Panc1 (cell line): ENCODE results near the gene DHH. TPM values are rescaled to one million over a fixed set of nuclear protein-coding genes. Genes with fewer than 3 reads are reported as not detected.
A peak's percentile ranks its signal among the peaks of the same experiment; 100 is the strongest.
"Not testable (repeated sequence)": the region's sequence is repeated elsewhere in the genome, so short reads cannot be mapped to it uniquely, and the experiment has no call there.

Experiments used
- ATAC-seq: fragments of 200-7000 bp; cut with Tn5 transposase; 2 replicates; pipeline ENCODE4 v1.9.1; 2020; ENCODE audit warnings: mild to moderate bottlenecking, moderate library complexity
- BruUV-seq: library from RNA; stranded (reverse); fragments of 400-500 nt; replicated peaks from 2 replicates; lab custom pipeline; 2021; lab: Mats Ljungman, UMichigan
- CTCF ChIA-PET: fragments of 300-600 bp; sonication (Branson Sonifier 250); formaldehyde crosslinking; loops from one replicate; lab custom pipeline; 2022; ENCODE audit warnings: antibody characterized with exemption; lab: Charles Lee
- POLR2A ChIA-PET: fragments of 300-600 bp; sonication (Branson Sonifier 250); formaldehyde crosslinking; loops from one replicate; lab custom pipeline; 2022; ENCODE audit warnings: antibody characterized with exemption; lab: Charles Lee
- DNase-seq: peaks from one replicate; pipeline ENCODE4 v3.0.0-alpha.2; 2010; ENCODE audit warnings: low read depth, low spot score
- H3K27ac ChIP-seq: 2 replicates; pipeline ENCODE4 v1.5.1; 2011; ENCODE audit warnings: mild to moderate bottlenecking, low read length, inconsistent platforms
- H3K27me3 ChIP-seq: fragments of 200-500 bp; sonication (Bioruptor generic); 2 replicates; pipeline ENCODE4 v1.6.0; 2014; ENCODE audit warnings: low read length, inconsistent platforms; ENCODE audit not compliant: control insufficient read depth, insufficient read depth
- H3K36me3 ChIP-seq: fragments of 200-500 bp; sonication (Bioruptor generic); 2 replicates; pipeline ENCODE4 v1.5.1; 2014; ENCODE audit warnings: inconsistent platforms, mild to moderate bottlenecking, low read length, moderate library complexity; ENCODE audit not compliant: control insufficient read depth, insufficient read depth
- H3K4me1 ChIP-seq: 2 replicates; pipeline ENCODE4 v1.5.1; 2011; ENCODE audit warnings: inconsistent platforms, mild to moderate bottlenecking, low read length, moderate library complexity; ENCODE audit not compliant: control insufficient read depth, insufficient read depth
- H3K4me3 ChIP-seq, 2 experiments: 2 replicates each; pipeline ENCODE4 v1.5.1; 2011 to 2012; ENCODE audit warnings: low read depth in 2 of 2, low read length in 2 of 2, mild to moderate bottlenecking in 2 of 2, inconsistent platforms in 1 of 2, moderate library complexity in 1 of 2
- H3K9me3 ChIP-seq: fragments of 200-500 bp; sonication (Bioruptor generic); 2 replicates; pipeline ENCODE4 v1.5.1; 2014; ENCODE audit warnings: low read depth, mild to moderate bottlenecking, inconsistent platforms, low read length, moderate library complexity; ENCODE audit not compliant: control insufficient read depth, insufficient read depth
- POLR2AphosphoS5 ChIP-seq: IDR thresholded peaks from 2 replicates; pipeline ENCODE4 v1.6.1; 2012; ENCODE audit warnings: mild to moderate bottlenecking, low read depth, low read length, moderate library complexity
- SIN3A ChIP-seq: IDR thresholded peaks from 2 replicates; pipeline ENCODE4 v1.6.1; 2012; ENCODE audit warnings: low read depth, mild to moderate bottlenecking, low read length, moderate library complexity, borderline replicate concordance; ENCODE audit not compliant: insufficient read depth
- TCF7L2 ChIP-seq: IDR thresholded peaks from 2 replicates; pipeline ENCODE4 v1.6.1; 2011; ENCODE audit warnings: mild to moderate bottlenecking, low read depth, low read length, inconsistent platforms
- in situ Hi-C: cut with HindIII; loops from 2 replicates; pipeline ENCODE4 v1.10.0; 2016; ENCODE audit warnings: low sequenced_read_pairs, low pct_unique_long_range_greater_than_20kb
- intact Hi-C: fragments of 100-400 bp; cut with micrococcal nuclease; formaldehyde crosslinking; loops from one replicate; pipeline ENCODE4 v1.10.0; 2022; ENCODE audit not compliant: unreplicated experiment
- total RNA-seq: library from RNA; stranded (reverse); gene quantifications from one replicate; pipeline ENCODE4 v1.2.1, GENCODE V29; 2021; ENCODE audit not compliant: unreplicated experiment

DHH gene
- total RNA-seq, 1 experiment from 2014 or later = 1.9 TPM

DNA sequence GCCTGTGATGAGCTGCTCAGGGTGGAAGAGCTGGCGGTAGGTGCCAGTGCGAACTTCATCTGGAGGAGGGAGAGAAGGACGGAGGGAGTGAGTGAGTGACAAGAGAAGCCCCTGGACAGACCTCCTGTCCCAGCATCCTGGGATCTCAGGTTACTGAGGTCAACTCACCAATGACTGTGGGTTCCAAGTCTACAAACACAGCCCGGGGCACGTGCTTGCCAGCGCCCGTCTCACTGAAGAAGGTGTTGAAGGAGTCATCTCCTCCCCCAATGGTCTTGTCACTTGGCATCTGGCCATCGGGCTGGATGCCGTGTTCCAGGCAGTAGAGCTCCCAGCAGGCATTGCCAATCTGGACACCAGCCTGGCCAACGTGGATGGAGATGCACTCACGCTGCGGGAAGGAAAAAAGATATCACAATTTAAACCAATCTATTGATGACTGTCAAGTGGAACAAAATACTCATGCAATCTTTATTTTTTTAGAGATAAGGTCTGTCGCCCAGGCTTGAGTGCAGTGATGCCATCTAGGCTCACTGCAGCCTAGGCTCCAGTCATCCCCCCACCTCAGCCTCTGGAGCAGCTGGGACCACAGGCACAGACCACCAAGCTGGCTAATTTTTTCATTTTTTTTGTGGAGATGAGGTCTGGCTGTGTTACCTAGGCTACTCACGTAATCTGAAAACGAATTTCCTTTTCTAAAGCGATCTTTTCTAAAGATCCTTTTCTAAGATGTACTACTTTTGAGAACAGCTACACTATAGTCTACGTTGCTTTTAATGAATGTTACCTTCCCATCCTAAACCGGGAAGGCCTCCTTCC, 34.9 kb upstream of the DHH start:
- intact Hi-C loops (loop anchor here (10.0 kb wide), 1 partner anchor 105 kb away; no protein-coding TSS in a partner anchor), in situ Hi-C loops (no loop called here)
- Histone ChIP-seq H3K36me3 (peaks cover 14% of the 10 kb centered on the region), H3K9me3 (no peaks in the 10 kb centered on the region), H3K27me3 (no peaks in the 10 kb centered on the region), H3K4me3 (peak overlapping the region; percentile 97 to 100), H3K27ac (peak overlapping the region; percentile 99), H3K4me1 (peaks cover 14% of the 10 kb centered on the region)
- DNase-seq = no peak
- BruUV-seq = no TSS peak
- ChIA-PET CTCF (interaction anchor here (0.7 to 1.4 kb wide), 3 partner anchors 9 to 42 kb away, joined by 3 to 7 read pairs (median 4); no protein-coding TSS in a partner anchor), POLR2A (interaction anchor here (0.6 kb wide), 3 partner anchors 62 to 135 kb away, joined by 3 to 5 read pairs (median 5); no protein-coding TSS in a partner anchor)
- no peak for ATAC-seq
- peak; percentile 33; the same call in 1 of the 2 replicates for TF ChIP-seq POLR2AphosphoS5
- no peak for TF ChIP-seq TCF7L2

DNA sequence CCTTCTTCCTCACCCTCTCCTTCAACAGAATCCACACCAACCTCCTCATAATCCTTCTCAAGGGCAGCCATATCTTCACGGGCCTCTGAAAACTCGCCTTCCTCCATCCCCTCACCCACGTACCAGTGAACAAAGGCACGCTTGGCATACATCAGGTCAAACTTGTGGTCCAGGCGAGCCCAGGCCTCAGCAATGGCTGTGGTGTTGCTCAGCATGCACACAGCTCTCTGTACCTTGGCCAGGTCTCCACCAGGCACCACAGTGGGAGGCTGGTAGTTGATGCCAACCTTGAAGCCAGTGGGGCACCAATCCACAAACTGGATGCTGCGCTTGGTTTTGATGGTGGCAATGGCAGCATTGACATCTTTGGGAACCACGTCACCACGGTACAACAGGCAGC, 33.4 kb upstream of the DHH start:
- DNase-seq, H3K9me3 ChIP-seq, H3K27ac ChIP-seq, ATAC-seq, H3K27me3 ChIP-seq, in situ Hi-C loops, H3K4me3 ChIP-seq, intact Hi-C loops, CTCF ChIA-PET: not testable (repeated sequence)
- POLR2A ChIA-PET = interaction anchor here (0.8 kb wide), 1 partner anchor 60 kb away, joined by 4 read pairs; no protein-coding TSS in a partner anchor
- Histone ChIP-seq H3K36me3 (peaks cover 14% of the 10 kb centered on the region), H3K4me1 (peaks cover 14% of the 10 kb centered on the region)
- BruUV-seq = TSS peak; percentile 89

DNA sequence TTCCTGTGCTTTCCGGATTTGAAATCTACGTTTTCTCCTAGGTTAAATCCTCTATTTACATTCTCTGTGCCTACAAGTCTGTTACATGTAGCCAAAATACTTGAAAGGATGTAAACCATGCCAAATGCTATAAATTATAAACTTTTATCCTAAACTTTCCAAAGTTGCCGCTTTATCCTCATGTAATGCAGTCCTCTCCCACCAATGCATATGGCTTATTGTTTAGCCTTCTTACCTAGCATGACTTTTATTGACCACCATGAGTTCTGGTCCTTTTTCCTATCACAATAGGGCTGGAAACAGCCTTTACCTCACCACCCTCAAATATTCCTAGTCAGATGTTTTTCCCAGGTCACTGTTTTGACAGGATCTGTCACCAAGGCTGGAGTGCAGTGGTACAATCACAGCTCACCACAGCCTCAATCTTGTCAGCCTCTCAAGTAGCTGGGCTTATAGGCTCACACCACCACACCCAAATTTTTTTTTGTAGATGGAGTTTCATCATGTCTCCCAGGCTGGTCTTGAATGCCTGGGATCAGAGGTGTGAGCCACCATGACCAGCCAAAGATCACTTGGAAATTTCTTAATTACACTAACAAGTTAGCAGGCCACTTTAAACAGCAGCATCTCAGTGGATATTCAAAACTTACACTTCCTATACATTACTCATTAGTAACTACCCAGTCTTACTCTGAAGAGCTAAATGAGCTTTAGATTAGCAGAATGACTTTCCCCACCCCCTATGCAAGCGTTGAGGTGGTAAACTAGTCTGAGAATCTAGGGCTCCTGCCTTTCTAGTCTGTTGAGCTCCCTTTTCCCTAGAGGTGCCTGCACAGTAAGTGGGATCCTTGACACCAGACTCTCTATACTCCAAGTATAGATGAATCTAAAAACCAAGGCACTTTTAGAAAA, 32.5 kb upstream of the DHH start:
- CTCF ChIA-PET = no interaction called here
- intact Hi-C loops = no loop called here
- POLR2A ChIA-PET = interaction anchor here (0.8 kb wide), 1 partner anchor 61 kb away, joined by 4 read pairs; no protein-coding TSS in a partner anchor
- in situ Hi-C loops = no loop called here
- no TSS peak for BruUV-seq
- Histone ChIP-seq H3K27me3 (no peaks in the 10 kb centered on the region), H3K9me3 (no peaks in the 10 kb centered on the region), H3K27ac (no peak overlapping the region), H3K4me1 (peaks cover 14% of the 10 kb centered on the region), H3K4me3 (no peak overlapping the region), H3K36me3 (peaks cover 14% of the 10 kb centered on the region)
- TF ChIP-seq POLR2AphosphoS5 (peak; percentile 66), SIN3A (no peak)
- DNase-seq = no peak
- no peak for ATAC-seq
